Activated CD4-positive, CD25-positive, alpha-beta regulatory T cell (primary cell): ENCODE results near the gene PLEKHA6.
"Not testable (repeated sequence)": the region's sequence is repeated elsewhere in the genome, so short reads cannot be mapped to it uniquely, and the experiment has no call there.

Source experiments
- DNase-seq, 4 experiments: peaks; one replicate each; lab custom pipeline; 2025; lab: John Stamatoyannopoulos, UW

Gene PLEKHA6

GRCh38 chr1:204241050-204241449 lies 118.7 kb downstream of the PLEKHA6 start:
- no peak for DNase-seq

- no peak for DNase-seq
Observed at GRCh38 chr1:204240233-204240632, 119.5 kb downstream of the PLEKHA6 start.

GRCh38 chr1:204239401-204239800 lies 120.3 kb downstream of the PLEKHA6 start:
- not testable (repeated sequence) for DNase-seq

- not testable (repeated sequence) for DNase-seq
Observed at GRCh38 chr1:204238520-204238919, 121.2 kb downstream of the PLEKHA6 start.

- DNase-seq: not testable (repeated sequence)
Observed at GRCh38 chr1:204237515-204237914, 122.2 kb downstream of the PLEKHA6 start.

- no peak for DNase-seq
Observed at GRCh38 chr1:204232526-204232925, 127.2 kb downstream of the PLEKHA6 start.

- DNase-seq: no peak
Observed at GRCh38 chr1:204230211-204230610, 129.5 kb downstream of the PLEKHA6 start.

- DNase-seq: no peak
Observed at GRCh38 chr1:204228896-204229295, 130.8 kb downstream of the PLEKHA6 start.

- DNase-seq: no peak
Observed at GRCh38 chr1:204227996-204228785, 131.5 kb downstream of the PLEKHA6 start.

- DNase-seq: no peak
Observed at GRCh38 chr1:204227351-204227750, 132.4 kb downstream of the PLEKHA6 start.

- DNase-seq: no peak
Observed at GRCh38 chr1:204225841-204226735, 133.6 kb downstream of the PLEKHA6 start.

- no peak for DNase-seq
Observed at GRCh38 chr1:204224655-204225054, 135.1 kb downstream of the PLEKHA6 start.

- no peak for DNase-seq
Observed at GRCh38 chr1:204223129-204223860, 136.4 kb downstream of the PLEKHA6 start.

- DNase-seq: no peak
Observed at GRCh38 chr1:204222764-204223055, 137.0 kb downstream of the PLEKHA6 start.

- DNase-seq: no peak
Observed at GRCh38 chr1:204222006-204222763, 137.5 kb downstream of the PLEKHA6 start.

GRCh38 chr1:204221271-204221670 lies 138.5 kb downstream of the PLEKHA6 start:
- DNase-seq: no peak

GRCh38 chr1:204219971-204220616 lies 139.6 kb downstream of the PLEKHA6 start:
- no peak for DNase-seq

GRCh38 chr1:204218552-204218951 lies 141.2 kb downstream of the PLEKHA6 start:
- no peak for DNase-seq

- no peak for DNase-seq
Observed at GRCh38 chr1:204217648-204218000, 142.1 kb downstream of the PLEKHA6 start.

GRCh38 chr1:204216880-204217647 lies 142.7 kb downstream of the PLEKHA6 start:
- DNase-seq: no peak

- no peak for DNase-seq
Observed at GRCh38 chr1:204216236-204216635, 143.5 kb downstream of the PLEKHA6 start.
